ENCODE data around the gene TAC3.

TAC3 gene

DNA sequence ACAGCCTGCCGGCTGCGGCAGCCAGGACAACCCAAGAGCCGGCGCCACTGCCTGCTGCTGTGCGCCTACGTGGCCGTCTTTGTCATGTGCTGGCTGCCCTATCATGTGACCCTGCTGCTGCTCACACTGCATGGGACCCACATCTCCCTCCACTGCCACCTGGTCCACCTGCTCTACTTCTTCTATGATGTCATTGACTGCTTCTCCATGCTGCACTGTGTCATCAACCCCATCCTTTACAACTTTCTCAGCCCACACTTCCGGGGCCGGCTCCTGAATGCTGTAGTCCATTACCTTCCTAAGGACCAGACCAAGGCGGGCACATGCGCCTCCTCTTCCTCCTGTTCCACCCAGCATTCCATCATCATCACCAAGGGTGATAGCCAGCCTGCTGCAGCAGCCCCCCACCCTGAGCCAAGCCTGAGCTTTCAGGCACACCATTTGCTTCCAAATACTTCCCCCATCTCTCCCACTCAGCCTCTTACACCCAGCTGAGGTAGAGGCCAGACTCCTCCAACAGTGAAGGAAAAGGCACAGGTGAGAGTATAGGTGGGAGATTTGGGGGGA is 20.3 kb downstream of the TAC3 start:
- H3K4me3 ChIP-seq (replicated peaks; ENCODE audit: low read depth, low read length), result no peak overlapping the region
- DNase-seq (ENCODE audit: low read depth), result no peak

DNA sequence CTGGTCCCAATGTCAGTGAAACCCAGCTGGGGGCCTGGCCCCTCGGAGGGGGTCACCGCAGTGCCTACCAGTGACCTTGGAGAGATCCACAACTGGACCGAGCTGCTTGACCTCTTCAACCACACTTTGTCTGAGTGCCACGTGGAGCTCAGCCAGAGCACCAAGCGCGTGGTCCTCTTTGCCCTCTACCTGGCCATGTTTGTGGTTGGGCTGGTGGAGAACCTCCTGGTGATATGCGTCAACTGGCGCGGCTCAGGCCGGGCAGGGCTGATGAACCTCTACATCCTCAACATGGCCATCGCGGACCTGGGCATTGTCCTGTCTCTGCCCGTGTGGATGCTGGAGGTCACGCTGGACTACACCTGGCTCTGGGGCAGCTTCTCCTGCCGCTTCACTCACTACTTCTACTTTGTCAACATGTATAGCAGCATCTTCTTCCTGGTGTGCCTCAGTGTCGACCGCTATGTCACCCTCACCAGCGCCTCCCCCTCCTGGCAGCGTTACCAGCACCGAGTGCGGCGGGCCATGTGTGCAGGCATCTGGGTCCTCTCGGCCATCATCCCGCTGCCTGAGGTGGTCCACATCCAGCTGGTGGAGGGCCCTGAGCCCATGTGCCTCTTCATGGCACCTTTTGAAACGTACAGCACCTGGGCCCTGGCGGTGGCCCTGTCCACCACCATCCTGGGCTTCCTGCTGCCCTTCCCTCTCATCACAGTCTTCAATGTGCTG is 21.0 kb downstream of the TAC3 start:
- TF ChIP-seq, protein P1, sequence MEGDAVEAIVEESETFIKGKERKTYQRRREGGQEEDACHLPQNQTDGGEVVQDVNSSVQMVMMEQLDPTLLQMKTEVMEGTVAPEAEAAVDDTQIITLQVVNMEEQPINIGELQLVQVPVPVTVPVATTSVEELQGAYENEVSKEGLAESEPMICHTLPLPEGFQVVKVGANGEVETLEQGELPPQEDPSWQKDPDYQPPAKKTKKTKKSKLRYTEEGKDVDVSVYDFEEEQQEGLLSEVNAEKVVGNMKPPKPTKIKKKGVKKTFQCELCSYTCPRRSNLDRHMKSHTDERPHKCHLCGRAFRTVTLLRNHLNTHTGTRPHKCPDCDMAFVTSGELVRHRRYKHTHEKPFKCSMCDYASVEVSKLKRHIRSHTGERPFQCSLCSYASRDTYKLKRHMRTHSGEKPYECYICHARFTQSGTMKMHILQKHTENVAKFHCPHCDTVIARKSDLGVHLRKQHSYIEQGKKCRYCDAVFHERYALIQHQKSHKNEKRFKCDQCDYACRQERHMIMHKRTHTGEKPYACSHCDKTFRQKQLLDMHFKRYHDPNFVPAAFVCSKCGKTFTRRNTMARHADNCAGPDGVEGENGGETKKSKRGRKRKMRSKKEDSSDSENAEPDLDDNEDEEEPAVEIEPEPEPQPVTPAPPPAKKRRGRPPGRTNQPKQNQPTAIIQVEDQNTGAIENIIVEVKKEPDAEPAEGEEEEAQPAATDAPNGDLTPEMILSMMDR (IDR thresholded peaks at IDR 0.05; ENCODE audit: low read length, missing control alignments), result no peak
- H3K4me3 ChIP-seq (replicated peaks; ENCODE audit: low read depth, low read length), result no peak overlapping the region
- no peak for DNase-seq (ENCODE audit: low read depth)

More for the DNA sequence above, 20.3 kb downstream of the TAC3 start:
- TF ChIP-seq, protein P1 (IDR thresholded peaks at IDR 0.05; ENCODE audit: low read length, missing control alignments), result no peak

DNA sequence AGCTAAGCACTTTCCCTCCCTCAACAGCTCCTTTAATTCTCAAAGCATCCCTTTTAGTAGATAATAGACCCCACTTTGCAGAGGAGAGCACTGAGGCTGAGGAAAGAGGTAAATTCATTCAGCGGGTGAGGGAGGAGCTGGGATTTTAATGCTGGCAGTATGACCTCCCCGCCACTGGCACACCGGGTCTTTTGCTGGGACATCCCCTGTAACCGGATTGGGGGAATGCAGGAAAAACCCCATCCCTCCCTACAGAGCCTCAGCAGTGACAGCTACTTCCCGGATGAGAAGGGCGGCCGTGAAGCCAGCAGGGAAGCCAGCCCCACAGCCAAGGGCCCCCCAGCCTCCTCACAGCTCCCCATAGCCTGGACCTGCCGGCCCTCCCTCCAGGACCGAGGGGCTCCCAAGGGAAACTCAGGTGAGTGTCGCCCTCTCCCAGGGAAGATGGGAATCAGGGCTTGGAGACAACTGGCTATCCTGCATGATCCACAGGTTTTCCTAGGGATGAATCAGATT is 22.0 kb downstream of the TAC3 start:
- TF ChIP-seq, protein P1 (IDR thresholded peaks at IDR 0.05; ENCODE audit: low read length, missing control alignments), result no peak

DNA sequence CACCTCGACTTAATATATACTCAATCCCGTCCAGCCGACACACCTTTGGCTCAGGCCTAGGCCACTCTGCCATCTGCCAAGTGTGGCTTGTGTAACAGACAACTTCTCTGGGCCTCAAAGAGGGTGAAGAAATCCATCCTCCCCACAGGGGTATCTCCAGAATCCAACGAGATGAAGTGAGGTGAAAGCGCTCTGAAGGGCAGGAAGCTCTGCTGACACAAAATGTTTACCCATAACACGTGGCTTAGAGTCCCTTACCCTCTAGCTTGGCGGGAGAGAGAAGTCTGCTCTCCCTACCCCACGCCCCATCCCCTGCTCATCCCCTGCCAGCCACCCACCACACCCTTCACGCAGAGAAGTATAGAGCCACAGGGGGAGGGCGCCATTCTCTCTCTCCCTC is 23.0 kb downstream of the TAC3 start:
- TF ChIP-seq, protein P1 (IDR thresholded peaks at IDR 0.05; ENCODE audit: low read length, missing control alignments), result no peak
- H3K4me3 ChIP-seq (replicated peaks; ENCODE audit: low read depth, low read length), result no peak overlapping the region
- no peak for DNase-seq (ENCODE audit: low read depth)

More for the DNA sequence above, 22.0 kb downstream of the TAC3 start:
- DNase-seq (ENCODE audit: low read depth), result no peak
- no peak overlapping the region for H3K4me3 ChIP-seq (replicated peaks; ENCODE audit: low read depth, low read length)

DNA sequence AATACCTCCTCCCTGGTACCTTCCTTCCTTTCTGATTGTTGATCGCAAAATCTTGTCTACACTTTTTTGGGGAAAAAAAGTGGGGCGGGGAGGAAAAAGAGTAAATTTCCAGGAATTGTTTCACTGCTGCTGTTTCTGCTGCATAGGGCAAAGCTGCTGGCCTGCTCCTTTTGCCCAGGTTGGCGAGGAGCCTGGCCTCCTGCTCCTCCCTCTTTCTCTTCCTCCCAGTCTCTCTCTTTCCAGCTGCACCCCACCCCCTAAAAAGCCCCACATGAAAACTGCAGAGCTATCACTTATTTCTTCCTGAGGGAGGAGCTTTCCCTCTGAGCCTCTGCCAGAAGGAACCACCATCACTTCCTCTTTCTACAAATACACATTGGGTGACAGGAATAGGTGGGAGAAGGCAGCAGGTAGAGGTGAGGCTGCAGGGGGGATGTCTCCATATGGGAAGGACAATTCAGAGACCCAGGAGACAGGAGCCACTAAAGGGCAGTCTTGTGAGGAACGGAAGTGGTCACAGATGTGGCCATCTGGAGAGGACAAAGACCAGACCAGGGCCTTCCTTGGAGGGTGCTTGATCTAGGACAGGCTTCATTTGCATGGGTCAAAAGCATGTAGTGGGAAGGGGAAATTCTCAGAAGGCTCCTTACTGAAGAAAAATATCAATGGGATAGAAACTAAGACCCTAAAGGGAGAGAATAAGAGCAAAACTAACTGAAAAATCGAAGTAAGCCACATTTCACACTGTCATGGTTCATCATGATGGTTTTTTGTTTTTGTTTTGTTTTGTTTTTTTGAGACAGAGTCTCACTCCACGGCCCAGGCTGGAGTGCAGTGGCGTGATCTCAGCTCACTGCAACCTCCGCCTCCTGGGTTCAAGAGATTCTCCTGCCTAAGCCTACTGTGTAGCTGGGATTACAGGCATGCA is 24.7 kb downstream of the TAC3 start:
- TF ChIP-seq, protein P1 (IDR thresholded peaks at IDR 0.05; ENCODE audit: low read length, missing control alignments), result no peak
- no peak overlapping the region for H3K4me3 ChIP-seq (replicated peaks; ENCODE audit: low read depth, low read length)
- peak; percentile 45 for DNase-seq (ENCODE audit: low read depth)

DNA sequence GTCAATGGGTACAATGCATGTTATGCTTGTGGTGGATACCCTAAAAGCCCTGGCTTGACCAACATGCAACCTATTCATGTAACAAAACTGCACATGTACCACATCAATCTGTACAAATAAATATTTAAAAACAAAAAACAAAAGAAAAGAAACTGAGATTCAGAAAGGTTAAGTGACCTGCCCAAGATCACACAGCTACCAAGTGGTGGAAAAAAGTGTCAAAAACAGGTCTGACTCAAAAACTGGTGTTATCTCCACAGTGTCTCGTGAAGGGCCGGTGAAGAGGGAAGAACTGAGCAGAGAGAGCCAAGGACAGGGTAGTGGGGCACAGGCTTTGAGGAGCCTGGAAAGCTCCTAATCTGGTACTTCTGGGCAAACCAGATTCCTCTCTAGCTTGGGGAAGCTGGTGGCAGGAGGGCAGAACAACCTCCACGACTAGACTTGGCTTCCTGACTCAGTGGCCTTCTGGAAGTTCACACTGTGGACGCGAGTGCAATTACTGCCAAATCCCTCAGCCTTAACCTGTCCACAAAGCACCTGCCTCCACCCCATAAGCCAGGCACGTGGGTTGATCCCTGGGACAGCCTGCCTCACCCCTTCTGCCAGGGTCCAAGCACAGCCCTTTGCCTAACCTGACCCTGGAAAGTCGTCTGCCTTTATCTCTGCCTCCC is 25.5 kb downstream of the TAC3 start:
- TF ChIP-seq, protein P1 (IDR thresholded peaks at IDR 0.05; ENCODE audit: low read length, missing control alignments), result no peak
- H3K4me3 ChIP-seq (replicated peaks; ENCODE audit: low read depth, low read length), result no peak overlapping the region
- DNase-seq (ENCODE audit: low read depth), result no peak

All from fibroblast of pulmonary artery (primary cell).